H9 (cell line): ENCODE results near the gene SRSF4. TPM values are rescaled to one million over a fixed set of nuclear protein-coding genes. Genes with fewer than 3 reads are reported as not detected.

Source experiments
- DNase-seq: peaks from one replicate; pipeline ENCODE4 v3.0.0-alpha.2; 2017
- H2AFZ ChIP-seq: one replicate; pipeline ENCODE4 v1.6.1; 2013; ENCODE audit warnings: mild to moderate bottlenecking, low read length, control low read depth, moderate library complexity
- H2AK5ac ChIP-seq: 2 replicates; pipeline ENCODE4 v1.6.1; 2013; ENCODE audit warnings: low read length, control low read depth, mixed read lengths; ENCODE audit not compliant: insufficient read length
- H2BK120ac ChIP-seq: one replicate; pipeline ENCODE4 v1.6.1; 2013; ENCODE audit warnings: low read depth, mild to moderate bottlenecking, low read length, control low read depth, inconsistent platforms; ENCODE audit not compliant: poor library complexity, severe bottlenecking
- H2BK12ac ChIP-seq: 2 replicates; pipeline ENCODE4 v1.6.1; 2013; ENCODE audit warnings: low read length, control low read depth, mixed read lengths, low read depth; ENCODE audit not compliant: insufficient read length
- H2BK15ac ChIP-seq: 2 replicates; pipeline ENCODE4 v1.6.1; 2013; ENCODE audit warnings: low read depth, low read length, control low read depth
- H2BK20ac ChIP-seq: one replicate; pipeline ENCODE4 v1.6.1; 2013; ENCODE audit warnings: low read depth, mild to moderate bottlenecking, low read length, control low read depth, inconsistent platforms; ENCODE audit not compliant: poor library complexity, severe bottlenecking
- H2BK5ac ChIP-seq: 2 replicates; pipeline ENCODE4 v1.6.1; 2013; ENCODE audit warnings: low read length, control low read depth, mixed read lengths; ENCODE audit not compliant: insufficient read length
- H3K14ac ChIP-seq: 2 replicates; pipeline ENCODE4 v1.6.1; 2013; ENCODE audit warnings: low read length, control low read depth; ENCODE audit not compliant: insufficient read depth
- H3K18ac ChIP-seq: 2 replicates; pipeline ENCODE4 v1.6.1; 2013; ENCODE audit warnings: low read depth, mild to moderate bottlenecking, mixed read lengths, low read length, control low read depth; ENCODE audit not compliant: insufficient read length
- H3K23ac ChIP-seq: 2 replicates; pipeline ENCODE4 v1.6.1; 2013; ENCODE audit warnings: low read length, control low read depth, mixed read lengths, low read depth; ENCODE audit not compliant: insufficient read length
- H3K23me2 ChIP-seq: 2 replicates; pipeline ENCODE4 v1.6.1; 2013; ENCODE audit warnings: low read depth, mild to moderate bottlenecking, mixed read lengths, low read length, control low read depth; ENCODE audit not compliant: insufficient read length, poor library complexity, severe bottlenecking
- H3K27ac ChIP-seq: 2 replicates; pipeline ENCODE4 v1.5.1; 2013; ENCODE audit warnings: low read length, control low read depth, mixed read lengths, low read depth; ENCODE audit not compliant: insufficient read length
- H3K27me3 ChIP-seq: 2 replicates; pipeline ENCODE4 v1.6.1; 2013; ENCODE audit warnings: low read length, control low read depth, inconsistent platforms; ENCODE audit not compliant: insufficient read depth
- H3K4ac ChIP-seq: 2 replicates; pipeline ENCODE4 v1.6.1; 2013; ENCODE audit warnings: low read depth, mild to moderate bottlenecking, control low read depth, inconsistent platforms, low read length, moderate library complexity
- H3K4me1 ChIP-seq: 2 replicates; pipeline ENCODE4 v1.6.1; 2013; ENCODE audit warnings: low read length, control low read depth, inconsistent platforms; ENCODE audit not compliant: insufficient read depth
- H3K4me2 ChIP-seq: 2 replicates; pipeline ENCODE4 v1.6.1; 2013; ENCODE audit warnings: low read length, control low read depth, mixed read lengths; ENCODE audit not compliant: insufficient read length, insufficient read depth
- H3K56ac ChIP-seq: 2 replicates; pipeline ENCODE4 v1.6.1; 2013; ENCODE audit warnings: low read depth, mild to moderate bottlenecking, mixed read lengths, low read length, control low read depth; ENCODE audit not compliant: insufficient read length
- H3K79me1 ChIP-seq: 2 replicates; pipeline ENCODE4 v1.6.1; 2013; ENCODE audit warnings: low read depth, mild to moderate bottlenecking, moderate library complexity, low read length, control low read depth, inconsistent platforms; ENCODE audit not compliant: insufficient read depth, poor library complexity, severe bottlenecking
- H3K79me2 ChIP-seq: 2 replicates; pipeline ENCODE4 v1.6.1; 2013; ENCODE audit warnings: low read length, control low read depth, inconsistent platforms; ENCODE audit not compliant: insufficient read depth
- H3K9ac ChIP-seq: 2 replicates; pipeline ENCODE4 v1.6.1; 2013; ENCODE audit warnings: low read length, control low read depth, mixed read lengths; ENCODE audit not compliant: insufficient read length; ENCODE audit errors: extremely low read depth
- H3K9me3 ChIP-seq: one replicate; pipeline ENCODE4 v1.6.1; 2013; ENCODE audit warnings: low read depth, low read length, inconsistent platforms; ENCODE audit not compliant: control insufficient read depth
- H3T11ph ChIP-seq: one replicate; pipeline ENCODE4 v1.6.1; 2013; ENCODE audit warnings: mild to moderate bottlenecking, low read length, control low read depth, inconsistent platforms
- H4K20me1 ChIP-seq: one replicate; pipeline ENCODE4 v1.6.1; 2013; ENCODE audit not compliant: control insufficient read depth, insufficient read length, insufficient read depth
- H4K5ac ChIP-seq: 2 replicates; pipeline ENCODE4 v1.6.1; 2013; ENCODE audit warnings: low read depth, mild to moderate bottlenecking, mixed read lengths, low read length, control low read depth; ENCODE audit not compliant: insufficient read length
- H4K8ac ChIP-seq: replicated peaks from 2 replicates; pipeline ENCODE4 v1.6.1; 2013; ENCODE audit warnings: low read length, control low read depth, mixed read lengths, low read depth; ENCODE audit not compliant: insufficient read length
- H4K91ac ChIP-seq: 2 replicates; pipeline ENCODE4 v1.6.1; 2013; ENCODE audit warnings: low read depth, mild to moderate bottlenecking, moderate library complexity, mixed read lengths, low read length, control low read depth; ENCODE audit not compliant: insufficient read length
- H3K27ac Mint-ChIP-seq, 3 experiments: 2 replicates in 2 of 3; 3 replicates in 1 of 3; pipeline ENCODE4 v1.8.0; 2020 to 2021; ENCODE audit warnings: mixed read lengths in 3 of 3, mild to moderate bottlenecking in 1 of 3, moderate library complexity in 1 of 3
- H3K27me3 Mint-ChIP-seq: 2 replicates; pipeline ENCODE4 v1.8.0; 2021; ENCODE audit warnings: low read depth, mild to moderate bottlenecking, moderate library complexity, mixed read lengths
- H3K36me3 Mint-ChIP-seq, 3 experiments: 2 replicates in 2 of 3; 3 replicates in 1 of 3; pipeline ENCODE4 v1.8.0; 2020 to 2021; ENCODE audit warnings: low read depth in 3 of 3, mixed read lengths in 3 of 3; ENCODE audit not compliant: insufficient read depth in 1 of 3
- H3K4me1 Mint-ChIP-seq, 2 experiments: 2 replicates each; pipeline ENCODE4 v1.8.0; 2020; ENCODE audit warnings: mixed read lengths in 2 of 2
- H3K4me3 Mint-ChIP-seq, 2 experiments: 2 replicates in 1 of 2; 3 replicates in 1 of 2; pipeline ENCODE4 v1.8.0; 2020 to 2021; ENCODE audit warnings: mild to moderate bottlenecking in 2 of 2, mixed read lengths in 2 of 2, moderate library complexity in 1 of 2
- H3K9me3 Mint-ChIP-seq, 2 experiments: 2 replicates in 1 of 2; 3 replicates in 1 of 2; pipeline ENCODE4 v1.8.0; 2020; ENCODE audit warnings: mild to moderate bottlenecking in 2 of 2, mixed read lengths in 2 of 2, moderate library complexity in 1 of 2
- WGBS: extraction: QIAGEN DNeasy Blood & Tissue Kit; methylation state at CpG from one replicate; pipeline ENCODE4 v1.1.7; 2013; ENCODE audit warnings: missing lambda C conversion rate, low lambda C conversion rate, mixed read lengths; ENCODE audit not compliant: insufficient read length; ENCODE audit errors: extremely low coverage; 5-methylcytosine and 5-hydroxymethylcytosine counted together
- total RNA-seq: library from RNA; stranded (reverse); gene quantifications from 2 replicates; pipeline ENCODE4 v1.2.1, GENCODE V29; 2021
- TF ChIP-seq, protein P1 (sequence below): fragments of 200-600 bp; sonication (generic); conservative IDR thresholded peaks from 3 replicates; pipeline ENCODE4 v1.8.0; 2021; ENCODE audit warnings: antibody characterized with exemption, mild to moderate bottlenecking

SRSF4 gene
- total RNA-seq, 1 experiment from 2014 or later = 90.6 TPM

DNA sequence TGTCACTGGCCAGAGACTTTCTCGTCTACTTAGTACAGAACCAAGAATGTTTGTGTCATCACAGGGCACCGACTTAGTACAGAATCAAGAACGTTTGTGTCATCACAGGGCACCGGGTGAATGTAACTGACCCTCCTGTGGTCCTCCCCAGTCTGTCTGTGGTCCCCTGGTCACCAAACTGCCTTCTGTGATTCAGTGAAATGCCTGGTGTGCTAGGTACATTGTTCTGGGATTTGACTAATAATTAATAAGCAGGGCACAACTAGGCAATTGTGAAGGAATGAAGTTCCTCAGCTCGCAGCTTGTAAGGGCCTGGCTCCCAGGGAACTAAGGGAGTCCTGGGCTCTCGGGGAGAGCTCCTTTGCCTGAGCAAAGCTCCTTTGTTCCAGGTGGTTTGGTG, 41.8 kb upstream of the SRSF4 start:
- Histone ChIP-seq H3K4me1 (no peaks in the 10 kb centered on the region; the same call in 1 of the 2 replicates), H3K18ac (no peak overlapping the region), H3K27ac (no peak overlapping the region), H2AK5ac (no peak overlapping the region), H4K91ac (no peak overlapping the region), H3K4me2 (no peak overlapping the region), H2BK12ac (no peak overlapping the region), H3K9ac (no peak overlapping the region), H2BK15ac (no peak overlapping the region), H3K14ac (no peak overlapping the region), H2BK5ac (no peak overlapping the region), H4K20me1 (no peaks in the 10 kb centered on the region), H3K79me1 (no peaks in the 10 kb centered on the region), H3K79me2 (no peaks in the 10 kb centered on the region), H3K23ac (no peak overlapping the region), H3T11ph (no peak overlapping the region), H3K4ac (no peak overlapping the region), H2BK20ac (no peak overlapping the region), H3K23me2 (no peaks in the 10 kb centered on the region), H2AFZ (no peak overlapping the region), H4K5ac (no peak overlapping the region), H4K8ac (no peak overlapping the region), H3K56ac (no peak overlapping the region), H3K9me3 (no peaks in the 10 kb centered on the region), H3K27me3 (no peaks in the 10 kb centered on the region), H2BK120ac (no peak overlapping the region)
- no peaks in the 10 kb centered on the region for H3K9me3 Mint-ChIP-seq
- TF ChIP-seq, protein P1, sequence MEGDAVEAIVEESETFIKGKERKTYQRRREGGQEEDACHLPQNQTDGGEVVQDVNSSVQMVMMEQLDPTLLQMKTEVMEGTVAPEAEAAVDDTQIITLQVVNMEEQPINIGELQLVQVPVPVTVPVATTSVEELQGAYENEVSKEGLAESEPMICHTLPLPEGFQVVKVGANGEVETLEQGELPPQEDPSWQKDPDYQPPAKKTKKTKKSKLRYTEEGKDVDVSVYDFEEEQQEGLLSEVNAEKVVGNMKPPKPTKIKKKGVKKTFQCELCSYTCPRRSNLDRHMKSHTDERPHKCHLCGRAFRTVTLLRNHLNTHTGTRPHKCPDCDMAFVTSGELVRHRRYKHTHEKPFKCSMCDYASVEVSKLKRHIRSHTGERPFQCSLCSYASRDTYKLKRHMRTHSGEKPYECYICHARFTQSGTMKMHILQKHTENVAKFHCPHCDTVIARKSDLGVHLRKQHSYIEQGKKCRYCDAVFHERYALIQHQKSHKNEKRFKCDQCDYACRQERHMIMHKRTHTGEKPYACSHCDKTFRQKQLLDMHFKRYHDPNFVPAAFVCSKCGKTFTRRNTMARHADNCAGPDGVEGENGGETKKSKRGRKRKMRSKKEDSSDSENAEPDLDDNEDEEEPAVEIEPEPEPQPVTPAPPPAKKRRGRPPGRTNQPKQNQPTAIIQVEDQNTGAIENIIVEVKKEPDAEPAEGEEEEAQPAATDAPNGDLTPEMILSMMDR = no peak
- no peaks in the 10 kb centered on the region for H3K27me3 Mint-ChIP-seq
- peaks cover 0 to 20% (median 15%) of the 10 kb centered on the region in 3 experiments; a peak in 5 of 7 replicates for H3K36me3 Mint-ChIP-seq
- peaks cover 29 to 34% of the 10 kb centered on the region in 2 experiments for H3K4me1 Mint-ChIP-seq
- no CpG with 5 or more reads among the region's 6 CpGs for WGBS
- H3K27ac Mint-ChIP-seq = no peak overlapping the region
- DNase-seq = no peak
- no peak overlapping the region for H3K4me3 Mint-ChIP-seq
